Measurements from ENCODE around the gene PP2D1. TPM values are rescaled to one million over a fixed set of nuclear protein-coding genes. Genes with fewer than 3 reads are reported as not detected.

PP2D1 gene
- polyA plus RNA-seq, 2 of the 4 experiments (the other 2 are of a cell fraction): not detected

- no peak overlapping the region for H3K4me2 ChIP-seq
- 63% methylated on average over 1 of the region's 1 CpG for WGBS (ENCODE audit: missing lambda C conversion rate)
- no peak for TF ChIP-seq ZNF302 (CRISPR knock-in tag; IDR thresholded peaks at IDR 0.05)
- no peak for TF ChIP-seq RNF2 (IDR thresholded peaks at IDR 0.05; ENCODE audit: borderline replicate concordance, low read depth)
- no peak for TF ChIP-seq GATA3 (IDR thresholded peaks at IDR 0.05; ENCODE audit: borderline replicate concordance)
- TF ChIP-seq TP53 (CRISPR knock-in tag; IDR thresholded peaks at IDR 0.05): no peak
- no peak for TF ChIP-seq RAD21 (conservative IDR thresholded peaks at IDR 0.05 in 1 of 2, IDR thresholded peaks at IDR 0.05 in 1 of 2)
- ChIA-PET POLR2A (interaction anchor here (1.2 kb wide), 1 partner anchor 49 kb away, joined by 4 read pairs; no protein-coding TSS in a partner anchor), CTCF (no interaction called here)
- no peak overlapping the region for H3K4me3 ChIP-seq
- no peak for FAIRE-seq
- no peak overlapping the region for H3K27ac ChIP-seq
- no peak for DNase-seq (ENCODE audit: low read depth in 1 of 2, low spot score in 1 of 2)
- ATAC-seq: no peak
- H3K4me1 ChIP-seq: peaks cover 12% of the 10 kb centered on the region; the same call in 1 of the 3 replicates
- H3K9me3 ChIP-seq: no peaks in the 10 kb centered on the region
Measured at GRCh38 chr3:19938295-19938627, 73.8 kb downstream of the PP2D1 start.

DNA sequence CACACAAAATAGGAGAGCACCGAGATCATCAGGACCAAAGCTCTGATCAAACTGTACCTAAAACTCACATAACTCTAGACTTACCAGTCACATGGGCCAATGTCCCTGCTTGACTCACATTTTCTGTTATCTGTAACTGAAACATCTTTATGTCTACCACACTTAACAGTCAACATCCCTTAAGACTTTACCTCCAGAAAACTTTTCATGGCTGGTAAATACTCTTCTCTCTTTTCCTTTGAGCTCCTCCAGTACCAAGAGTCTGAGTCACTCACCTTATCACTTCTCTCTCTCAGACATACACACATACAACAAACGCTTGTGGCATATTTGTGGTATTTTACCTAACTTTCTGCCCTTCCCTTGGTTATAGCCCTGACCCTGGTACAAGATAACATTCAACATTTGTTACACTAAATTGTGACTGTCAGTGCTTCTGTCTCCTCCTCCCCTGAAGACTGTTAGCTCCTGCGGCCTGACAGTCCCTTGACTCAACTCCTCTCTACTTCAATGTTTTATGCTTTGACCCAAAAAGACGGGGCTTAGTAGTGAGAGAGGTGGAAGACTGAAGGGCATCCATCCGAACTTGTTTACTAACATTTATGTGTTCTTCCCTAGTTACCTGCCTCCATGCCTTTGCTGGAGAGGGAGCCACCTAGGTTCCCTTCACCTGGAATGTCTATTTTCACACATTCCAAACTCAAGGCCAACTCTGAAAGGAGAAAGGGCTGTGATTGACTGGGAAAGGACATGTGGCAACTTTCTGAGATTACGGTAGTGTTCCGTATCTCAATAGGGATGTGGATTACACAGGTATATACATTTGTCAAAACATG is 74.4 kb downstream of the PP2D1 start:
- 48% methylated on average over 7 of the region's 7 CpGs for WGBS (ENCODE audit: missing lambda C conversion rate)

More for the DNA sequence above, 74.4 kb downstream of the PP2D1 start:
- Histone ChIP-seq H3K4me1 (peaks cover 12% of the 10 kb centered on the region; the same call in 1 of the 3 replicates), H3K9me3 (no peaks in the 10 kb centered on the region), H3K27ac (0 out of 6 replicates have a peak overlapping the region, but pooled peaks of 1 of the 2 experiments have one; percentile 37), H3K4me2 (0 out of 3 replicates have a peak overlapping the region, but pooled peaks have one; percentile 3), H3K4me3 (no peak overlapping the region)
- no peak for DNase-seq (ENCODE audit: low read depth in 1 of 2, low spot score in 1 of 2)
- TF ChIP-seq PHF8 (IDR thresholded peaks at IDR 0.05; ENCODE audit: borderline replicate concordance, low read depth) (no peak), KDM5A (IDR thresholded peaks at IDR 0.05) (no peak), CHD2 (IDR thresholded peaks at IDR 0.05; ENCODE audit: low read length, partially characterized antibody) (no peak), MAZ (IDR thresholded peaks at IDR 0.05; ENCODE audit: borderline replicate concordance, low read depth, low read length) (no peak), NFE2L2 (conservative IDR thresholded peaks at IDR 0.05; ENCODE audit: low read length) (no peak), HEYL (CRISPR knock-in tag; IDR thresholded peaks at IDR 0.05) (no peak), POLR2AphosphoS2 (conservative IDR thresholded peaks at IDR 0.05; ENCODE audit: low read length) (no peak), HOXB5 (CRISPR knock-in tag; IDR thresholded peaks at IDR 0.05) (no peak), FOSL2 (IDR thresholded peaks at IDR 0.05) (no peak), FOSL2 (CRISPR knock-in tag; IDR thresholded peaks at IDR 0.05) (no peak), ATOH8 (CRISPR knock-in tag; IDR thresholded peaks at IDR 0.05; ENCODE audit: low read depth) (no peak)
- TF ChIP-seq, protein P1, sequence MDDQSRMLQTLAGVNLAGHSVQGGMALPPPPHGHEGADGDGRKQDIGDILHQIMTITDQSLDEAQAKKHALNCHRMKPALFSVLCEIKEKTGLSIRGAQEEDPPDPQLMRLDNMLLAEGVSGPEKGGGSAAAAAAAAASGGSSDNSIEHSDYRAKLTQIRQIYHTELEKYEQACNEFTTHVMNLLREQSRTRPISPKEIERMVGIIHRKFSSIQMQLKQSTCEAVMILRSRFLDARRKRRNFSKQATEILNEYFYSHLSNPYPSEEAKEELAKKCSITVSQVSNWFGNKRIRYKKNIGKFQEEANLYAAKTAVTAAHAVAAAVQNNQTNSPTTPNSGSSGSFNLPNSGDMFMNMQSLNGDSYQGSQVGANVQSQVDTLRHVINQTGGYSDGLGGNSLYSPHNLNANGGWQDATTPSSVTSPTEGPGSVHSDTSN (IDR thresholded peaks at IDR 0.05): no peak
- FAIRE-seq: no peak
- POLR2A ChIA-PET: interaction anchor here (1.2 kb wide), 2 partner anchors 8 to 48 kb away, joined by 4 to 5 read pairs; no protein-coding TSS in a partner anchor
- CTCF ChIA-PET: interaction anchor here (1.0 kb wide), 1 partner anchor 71 kb away, joined by 4 read pairs; no protein-coding TSS in a partner anchor
- peak; percentile 49 to 59; a peak in 5 of 6 replicates for ATAC-seq

Small RNA genes lying within 50 kb of the gene (small RNA-seq; reads per million reads assigned to genes)
- gene RNU4-85P (0 reads per million in 6 experiments), gene RPL39P18 (0 reads per million in 6 experiments)

Other genes with a start within 250 kb of the PP2D1 start
- gene EFHB, start 78.0 kb downstream of the PP2D1 start, polyA plus RNA-seq (2011; rRNA removed): 1.9 and 2.1 TPM in 2 replicates
- gene EFHB, start 78.0 kb downstream of the PP2D1 start, polyA plus RNA-seq (2017; fragmentation: RNase III; extraction: RNeasy Plus Mini Kit Qiagen cat#74134 plus additional on column Dnase treatment): 2.1 to 2.8 TPM (median 2.7 TPM) in 3 replicates
- gene RAB5A, start 65.2 kb downstream of the PP2D1 start, polyA plus RNA-seq (2011; rRNA removed): 51.5 and 66.6 TPM in 2 replicates
- 41.2 to 43.9 TPM (median 43.2 TPM) in 3 replicates for gene RAB5A, start 65.2 kb downstream of the PP2D1 start, polyA plus RNA-seq (2017; fragmentation: RNase III; extraction: RNeasy Plus Mini Kit Qiagen cat#74134 plus additional on column Dnase treatment)
- gene KAT2B, start 28.2 kb upstream of the PP2D1 start, polyA plus RNA-seq (2011; rRNA removed): 9.8 and 11.9 TPM in 2 replicates
- gene KAT2B, start 28.2 kb upstream of the PP2D1 start, polyA plus RNA-seq (2017; fragmentation: RNase III; extraction: RNeasy Plus Mini Kit Qiagen cat#74134 plus additional on column Dnase treatment): 7.1 to 7.4 TPM (median 7.2 TPM) in 3 replicates
- 16.0 and 25.2 TPM in 2 replicates for gene SGO1, start 173.9 kb upstream of the PP2D1 start, polyA plus RNA-seq (2011; rRNA removed)
- gene SGO1, start 173.9 kb upstream of the PP2D1 start, polyA plus RNA-seq (2017; fragmentation: RNase III; extraction: RNeasy Plus Mini Kit Qiagen cat#74134 plus additional on column Dnase treatment): 15.8 to 17.4 TPM (median 17.1 TPM) in 3 replicates